Nephron progenitor cell (in vitro differentiated cells): ENCODE results near the gene U2AF1L4.
A peak's percentile ranks its signal among the peaks of the same experiment; 100 is the strongest.

Experiments used
- DNase-seq: peaks from one replicate; pipeline ENCODE4 v3.0.0; 2021
- H3K27ac Mint-ChIP-seq: 2 replicates; pipeline ENCODE4 v1.8.0; 2021; ENCODE audit warnings: mild to moderate bottlenecking, moderate library complexity, mixed read lengths
- H3K27me3 Mint-ChIP-seq: 2 replicates; pipeline ENCODE4 v1.8.0; 2021; ENCODE audit warnings: mild to moderate bottlenecking, low read depth, mixed read lengths; ENCODE audit not compliant: poor library complexity
- H3K36me3 Mint-ChIP-seq: 2 replicates; pipeline ENCODE4 v1.8.0; 2021; ENCODE audit warnings: low read depth, mixed read lengths
- H3K4me1 Mint-ChIP-seq: 2 replicates; pipeline ENCODE4 v1.8.0; 2021; ENCODE audit warnings: mixed read lengths
- H3K4me3 Mint-ChIP-seq: 2 replicates; pipeline ENCODE4 v1.8.0; 2021; ENCODE audit warnings: mild to moderate bottlenecking, moderate library complexity, mixed read lengths
- H3K9me3 Mint-ChIP-seq: 2 replicates; pipeline ENCODE4 v1.8.0; 2021; ENCODE audit warnings: mild to moderate bottlenecking, moderate library complexity, mixed read lengths
- TF ChIP-seq, protein P1 (sequence below): fragments of 200-600 bp; sonication (generic); IDR thresholded peaks from 2 replicates; pipeline ENCODE4 v1.5.0; 2021; ENCODE audit warnings: antibody characterized with exemption

The U2AF1L4 gene

DNA sequence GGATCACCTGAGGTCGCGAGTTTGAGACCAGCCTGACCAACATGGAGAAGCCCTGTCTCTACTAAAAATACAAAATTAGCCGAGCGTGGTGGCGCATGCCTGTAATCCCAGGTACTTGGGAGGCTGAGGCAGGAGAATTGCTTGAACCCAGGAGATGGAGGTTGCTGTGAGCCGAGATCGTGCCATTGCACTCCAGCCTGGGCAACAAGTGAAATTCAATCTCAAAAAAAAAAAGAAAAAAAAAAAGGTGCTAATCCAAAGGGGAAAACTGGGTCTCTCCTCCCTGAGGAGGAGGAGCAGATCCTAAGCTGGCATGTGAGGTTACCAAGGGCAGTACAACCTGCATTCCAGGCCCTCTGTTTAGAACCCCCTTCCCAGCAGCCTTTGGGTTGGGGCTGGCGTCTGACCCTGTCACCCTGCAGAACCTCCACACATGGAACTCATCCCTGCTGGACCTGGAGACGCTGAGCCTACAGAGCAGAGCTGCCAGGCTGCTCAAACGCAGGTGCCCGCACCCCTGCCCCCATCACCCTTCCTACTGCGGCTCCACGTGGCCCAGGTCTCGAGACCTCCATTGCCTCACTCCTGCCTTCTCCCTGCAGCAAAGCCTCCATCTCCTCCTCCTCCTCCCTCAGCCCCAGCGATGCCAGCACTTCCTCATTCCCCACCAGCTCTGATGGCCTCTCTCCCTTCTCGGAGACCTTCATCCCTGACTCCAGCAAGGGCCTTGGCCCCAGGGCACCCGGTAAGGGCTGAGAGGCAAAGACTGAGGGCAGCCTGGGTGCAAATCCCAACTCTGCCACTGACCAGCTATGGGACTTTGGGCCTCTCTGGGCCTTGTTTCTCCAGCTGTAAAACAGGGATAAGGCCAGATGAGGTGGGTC, 19.5 kb upstream of the U2AF1L4 start:
- TF ChIP-seq, protein P1, sequence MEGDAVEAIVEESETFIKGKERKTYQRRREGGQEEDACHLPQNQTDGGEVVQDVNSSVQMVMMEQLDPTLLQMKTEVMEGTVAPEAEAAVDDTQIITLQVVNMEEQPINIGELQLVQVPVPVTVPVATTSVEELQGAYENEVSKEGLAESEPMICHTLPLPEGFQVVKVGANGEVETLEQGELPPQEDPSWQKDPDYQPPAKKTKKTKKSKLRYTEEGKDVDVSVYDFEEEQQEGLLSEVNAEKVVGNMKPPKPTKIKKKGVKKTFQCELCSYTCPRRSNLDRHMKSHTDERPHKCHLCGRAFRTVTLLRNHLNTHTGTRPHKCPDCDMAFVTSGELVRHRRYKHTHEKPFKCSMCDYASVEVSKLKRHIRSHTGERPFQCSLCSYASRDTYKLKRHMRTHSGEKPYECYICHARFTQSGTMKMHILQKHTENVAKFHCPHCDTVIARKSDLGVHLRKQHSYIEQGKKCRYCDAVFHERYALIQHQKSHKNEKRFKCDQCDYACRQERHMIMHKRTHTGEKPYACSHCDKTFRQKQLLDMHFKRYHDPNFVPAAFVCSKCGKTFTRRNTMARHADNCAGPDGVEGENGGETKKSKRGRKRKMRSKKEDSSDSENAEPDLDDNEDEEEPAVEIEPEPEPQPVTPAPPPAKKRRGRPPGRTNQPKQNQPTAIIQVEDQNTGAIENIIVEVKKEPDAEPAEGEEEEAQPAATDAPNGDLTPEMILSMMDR = no peak
- Mint-ChIP-seq H3K27ac (no peak overlapping the region), H3K36me3 (peaks cover 32% of the 10 kb centered on the region), H3K9me3 (no peaks in the 10 kb centered on the region), H3K4me3 (no peak overlapping the region), H3K27me3 (no peaks in the 10 kb centered on the region), H3K4me1 (peaks cover 37% of the 10 kb centered on the region)
- DNase-seq = no peak

GRCh38 chr19:35760711-35761349, 15.6 kb upstream of the U2AF1L4 start:
- Mint-ChIP-seq H3K4me1 (peaks cover 31% of the 10 kb centered on the region), H3K9me3 (no peaks in the 10 kb centered on the region), H3K36me3 (peaks cover 21% of the 10 kb centered on the region), H3K4me3 (no peak overlapping the region), H3K27me3 (peaks cover 6% of the 10 kb centered on the region), H3K27ac (no peak overlapping the region)
- no peak for DNase-seq
- TF ChIP-seq, protein P1 = no peak

DNA sequence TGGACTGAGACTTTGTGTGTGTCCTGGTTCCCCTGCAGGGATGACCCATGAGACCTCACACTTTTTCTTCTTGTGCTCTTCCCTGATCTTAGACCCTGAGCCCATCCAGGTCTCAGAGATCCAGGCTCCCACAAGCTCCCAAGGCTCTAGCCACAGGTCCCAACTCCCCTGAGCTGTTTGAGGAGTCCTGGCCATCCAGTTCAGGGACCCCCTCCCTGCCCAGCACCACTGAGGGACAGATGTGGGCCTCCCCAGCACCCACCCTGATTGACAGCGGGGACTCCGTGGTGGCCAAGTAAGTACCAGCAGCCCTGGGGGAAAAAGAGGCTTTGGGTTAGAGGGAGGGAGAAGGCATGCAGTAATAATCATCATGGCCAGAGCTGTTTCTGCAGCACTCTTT, 14.5 kb upstream of the U2AF1L4 start:
- no peak for DNase-seq
- peaks cover 23% of the 10 kb centered on the region for H3K36me3 Mint-ChIP-seq
- peak overlapping the region; percentile 91 for H3K4me3 Mint-ChIP-seq
- no peak overlapping the region for H3K27ac Mint-ChIP-seq
- peaks cover 35% of the 10 kb centered on the region for H3K4me1 Mint-ChIP-seq
- H3K9me3 Mint-ChIP-seq = no peaks in the 10 kb centered on the region
- peaks cover 12% of the 10 kb centered on the region for H3K27me3 Mint-ChIP-seq
- TF ChIP-seq, protein P1 = no peak

GRCh38 chr19:35757749-35758608, 12.8 kb upstream of the U2AF1L4 start, which contains the start of gene PROSER3:
PROSER3 (plus strand) TSS chr19:35758176; CDS start chr19:35758216, 40 bp downstream.
- H3K4me1 Mint-ChIP-seq = peaks cover 36% of the 10 kb centered on the region

GRCh38 chr19:35757231-35757748, 12.1 kb upstream of the U2AF1L4 start:
- peak overlapping the region; percentile 79 for H3K27ac Mint-ChIP-seq
- DNase-seq = peak; percentile 29
- H3K36me3 Mint-ChIP-seq = peaks cover 22% of the 10 kb centered on the region
- TF ChIP-seq, protein P1 = no peak
- peaks cover 17% of the 10 kb centered on the region for H3K27me3 Mint-ChIP-seq
- peaks cover 36% of the 10 kb centered on the region for H3K4me1 Mint-ChIP-seq
- peak overlapping the region; percentile 91 for H3K4me3 Mint-ChIP-seq
- H3K9me3 Mint-ChIP-seq = no peaks in the 10 kb centered on the region

More at GRCh38 chr19:35757749-35758608, 12.8 kb upstream of the U2AF1L4 start, which contains the start of gene PROSER3:
- H3K27me3 Mint-ChIP-seq = peaks cover 17% of the 10 kb centered on the region
- peak; percentile 97 for DNase-seq
- TF ChIP-seq, protein P1 = no peak
- H3K27ac Mint-ChIP-seq = peak within 1 kb of the TSS; percentile 79
- H3K9me3 Mint-ChIP-seq = no peaks in the 10 kb centered on the region
- peak within 1 kb of the TSS; percentile 91 for H3K4me3 Mint-ChIP-seq
- H3K36me3 Mint-ChIP-seq = peaks cover 23% of the 10 kb centered on the region
